ENCODE results near the gene ATG10. TPM values are rescaled to one million over a fixed set of nuclear protein-coding genes. Genes with fewer than 3 reads are reported as not detected.

ATG10 gene
- total and polyA plus RNA-seq, 2 of the 13 experiments (the other 11 are each of a cell fraction or from before 2014, with no cell fraction given), result 2.0 to 5.7 TPM

DNA sequence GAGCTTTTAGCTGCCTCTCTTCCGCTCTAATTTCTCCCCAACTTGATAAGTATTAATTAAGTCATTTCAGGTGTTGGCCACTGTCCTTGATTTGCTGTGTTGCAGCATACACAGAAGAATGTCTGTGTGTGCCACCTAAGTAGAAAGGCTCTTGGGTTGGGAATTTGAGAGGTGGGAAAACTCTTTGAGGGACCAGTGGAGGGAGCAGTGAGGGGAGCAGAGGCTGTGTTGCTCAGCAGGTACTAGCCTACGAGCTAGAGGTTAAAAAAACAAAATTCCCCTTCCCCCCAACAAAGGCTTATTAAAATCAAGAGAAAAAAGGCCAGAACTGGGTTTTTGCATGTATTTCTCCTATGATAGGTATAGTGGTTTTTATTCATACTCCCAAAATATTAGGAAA is 285.4 kb downstream of the ATG10 start:
- Histone ChIP-seq H2AFZ (ENCODE audit: low read length) (no peak overlapping the region), H3K4me2 (ENCODE audit: low read depth, low read length) (no peak overlapping the region), H3K27me3 (ENCODE audit: control insufficient read depth in 1 of 2, insufficient read depth in 2 of 2, low read length in 2 of 2) (no peaks in the 10 kb centered on the region), H3K4me1 (ENCODE audit: insufficient read depth, low read length) (no peaks in the 10 kb centered on the region), H3K9me3 (ENCODE audit: low read length) (no peaks in the 10 kb centered on the region), H3K36me3 (replicated peaks in 1 of 2; ENCODE audit: control insufficient read depth in 1 of 2, insufficient read depth in 2 of 2, low read length in 2 of 2) (no peaks in the 10 kb centered on the region), H3K4me3 (replicated peaks in 1 of 3; ENCODE audit: insufficient read depth in 1 of 3, low read depth in 2 of 3, low read length in 3 of 3) (no peak overlapping the region), H4K20me1 (ENCODE audit: insufficient read depth, low read length) (no peaks in the 10 kb centered on the region), H3K9ac (ENCODE audit: insufficient read depth, low read depth, low read length) (no peak overlapping the region), H3K27ac (ENCODE audit: extremely low read length, insufficient read depth, low read length) (no peak overlapping the region), H3K79me2 (ENCODE audit: insufficient read depth, low read length) (no peaks in the 10 kb centered on the region)
- 69% methylated on average over 2 of the region's 2 CpGs for WGBS (ENCODE audit: low lambda C conversion rate)
- ATAC-seq, result no peak
- in situ Hi-C loops (cut with HindIII; ENCODE audit: extremely low pct_ligation_motif_present, low pct_unique_long_range_greater_than_20kb) (no loop called here), intact Hi-C loops (cut with micrococcal nuclease; ENCODE audit: unreplicated experiment) (no loop called here)
- CTCF ChIA-PET (ENCODE audit: low intra/inter-chr PET ratio, low total read pairs), result no interaction called here
- no peak for DNase-seq (ENCODE audit: low spot score)
- TF ChIP-seq ASH2L (IDR thresholded peaks at IDR 0.05; ENCODE audit: insufficient read length, low read depth, low read length) (no peak), PAWR (CRISPR knock-in tag; IDR thresholded peaks at IDR 0.05; ENCODE audit: borderline replicate concordance) (no peak), ZFP36L1 (CRISPR knock-in tag; IDR thresholded peaks at IDR 0.05) (no peak), SAP130 (CRISPR knock-in tag; IDR thresholded peaks at IDR 0.05; ENCODE audit: low read depth) (no peak), KDM2A (CRISPR knock-in tag; IDR thresholded peaks at IDR 0.05; ENCODE audit: borderline replicate concordance, low read depth) (no peak), RAD21 (CRISPR knock-in tag; IDR thresholded peaks at IDR 0.05) (no peak), KMT2A (CRISPR knock-in tag; IDR thresholded peaks at IDR 0.05) (no peak), KAT7 (CRISPR knock-in tag; IDR thresholded peaks at IDR 0.05; ENCODE audit: borderline replicate concordance) (no peak), ZNF790 (CRISPR knock-in tag; IDR thresholded peaks at IDR 0.05; ENCODE audit: borderline replicate concordance) (no peak), ZKSCAN5 (CRISPR knock-in tag; IDR thresholded peaks at IDR 0.05) (no peak), MIER2 (CRISPR knock-in tag; IDR thresholded peaks at IDR 0.05) (no peak), CCAR2 (optimal IDR thresholded peaks at IDR 0.05; ENCODE audit: low read depth, low read length) (no peak), NFATC3 (CRISPR knock-in tag; IDR thresholded peaks at IDR 0.05) (no peak), ZNF775 (CRISPR knock-in tag; IDR thresholded peaks at IDR 0.05; ENCODE audit: borderline replicate concordance) (no peak)
- TF ChIP-seq, protein P1, sequence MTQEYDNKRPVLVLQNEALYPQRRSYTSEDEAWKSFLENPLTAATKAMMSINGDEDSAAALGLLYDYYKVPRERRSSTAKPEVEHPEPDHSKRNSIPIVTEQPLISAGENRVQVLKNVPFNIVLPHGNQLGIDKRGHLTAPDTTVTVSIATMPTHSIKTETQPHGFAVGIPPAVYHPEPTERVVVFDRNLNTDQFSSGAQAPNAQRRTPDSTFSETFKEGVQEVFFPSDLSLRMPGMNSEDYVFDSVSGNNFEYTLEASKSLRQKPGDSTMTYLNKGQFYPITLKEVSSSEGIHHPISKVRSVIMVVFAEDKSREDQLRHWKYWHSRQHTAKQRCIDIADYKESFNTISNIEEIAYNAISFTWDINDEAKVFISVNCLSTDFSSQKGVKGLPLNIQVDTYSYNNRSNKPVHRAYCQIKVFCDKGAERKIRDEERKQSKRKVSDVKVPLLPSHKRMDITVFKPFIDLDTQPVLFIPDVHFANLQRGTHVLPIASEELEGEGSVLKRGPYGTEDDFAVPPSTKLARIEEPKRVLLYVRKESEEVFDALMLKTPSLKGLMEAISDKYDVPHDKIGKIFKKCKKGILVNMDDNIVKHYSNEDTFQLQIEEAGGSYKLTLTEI (CRISPR knock-in tag; conservative IDR thresholded peaks at IDR 0.05), result no peak
- TF ChIP-seq, protein P2, sequence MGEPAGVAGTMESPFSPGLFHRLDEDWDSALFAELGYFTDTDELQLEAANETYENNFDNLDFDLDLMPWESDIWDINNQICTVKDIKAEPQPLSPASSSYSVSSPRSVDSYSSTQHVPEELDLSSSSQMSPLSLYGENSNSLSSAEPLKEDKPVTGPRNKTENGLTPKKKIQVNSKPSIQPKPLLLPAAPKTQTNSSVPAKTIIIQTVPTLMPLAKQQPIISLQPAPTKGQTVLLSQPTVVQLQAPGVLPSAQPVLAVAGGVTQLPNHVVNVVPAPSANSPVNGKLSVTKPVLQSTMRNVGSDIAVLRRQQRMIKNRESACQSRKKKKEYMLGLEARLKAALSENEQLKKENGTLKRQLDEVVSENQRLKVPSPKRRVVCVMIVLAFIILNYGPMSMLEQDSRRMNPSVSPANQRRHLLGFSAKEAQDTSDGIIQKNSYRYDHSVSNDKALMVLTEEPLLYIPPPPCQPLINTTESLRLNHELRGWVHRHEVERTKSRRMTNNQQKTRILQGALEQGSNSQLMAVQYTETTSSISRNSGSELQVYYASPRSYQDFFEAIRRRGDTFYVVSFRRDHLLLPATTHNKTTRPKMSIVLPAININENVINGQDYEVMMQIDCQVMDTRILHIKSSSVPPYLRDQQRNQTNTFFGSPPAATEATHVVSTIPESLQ (CRISPR knock-in tag; conservative IDR thresholded peaks at IDR 0.05), result no peak
- TF ChIP-seq, protein P3, sequence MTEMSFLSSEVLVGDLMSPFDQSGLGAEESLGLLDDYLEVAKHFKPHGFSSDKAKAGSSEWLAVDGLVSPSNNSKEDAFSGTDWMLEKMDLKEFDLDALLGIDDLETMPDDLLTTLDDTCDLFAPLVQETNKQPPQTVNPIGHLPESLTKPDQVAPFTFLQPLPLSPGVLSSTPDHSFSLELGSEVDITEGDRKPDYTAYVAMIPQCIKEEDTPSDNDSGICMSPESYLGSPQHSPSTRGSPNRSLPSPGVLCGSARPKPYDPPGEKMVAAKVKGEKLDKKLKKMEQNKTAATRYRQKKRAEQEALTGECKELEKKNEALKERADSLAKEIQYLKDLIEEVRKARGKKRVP (CRISPR knock-in tag; IDR thresholded peaks at IDR 0.05), result no peak
- TF ChIP-seq, protein P4, sequence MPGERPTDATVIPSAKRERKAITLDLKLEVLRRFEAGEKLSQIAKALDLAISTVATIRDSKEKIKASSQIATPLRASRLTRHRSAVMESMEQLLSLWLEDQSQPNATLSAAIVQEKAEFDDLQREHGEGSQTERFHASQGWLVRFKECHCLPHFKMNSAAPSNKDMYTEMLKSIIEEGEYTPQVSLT (CRISPR knock-in tag; IDR thresholded peaks at IDR 0.05; ENCODE audit: borderline replicate concordance, low read depth), result no peak
- no TSS peak for BruUV-seq (replicated peaks)
- POLR2A ChIA-PET, result no interaction called here
- FAIRE-seq, result no peak
